IMR-90 (cell line): ENCODE measurements around the gene GAS6. TPM values are rescaled to one million over a fixed set of nuclear protein-coding genes. Genes with fewer than 3 reads are reported as not detected.

Source experiments
- ATAC-seq: fragments of 200-7000 bp; cut with Tn5 transposase; 2 replicates; pipeline ENCODE4 v1.9.1; 2020; ENCODE audit warnings: low read depth, mild to moderate bottlenecking, moderate library complexity
- BruUV-seq: library from RNA; stranded (reverse); fragments of 400-500 nt; replicated peaks from 2 replicates; lab custom pipeline; 2021; lab: Mats Ljungman, UMichigan
- CTCF ChIA-PET: fragments of 300-600 bp; formaldehyde crosslinking; extraction: SDS; loops from one replicate; lab custom pipeline; 2021; ENCODE audit warnings: antibody characterized with exemption; lab: Yijun Ruan, JAX
- POLR2A ChIA-PET: fragments of 300-600 bp; sonication (Branson Sonifier 250); formaldehyde crosslinking; loops from one replicate; lab custom pipeline; 2022; ENCODE audit warnings: antibody characterized with exemption; ENCODE audit not compliant: unreplicated experiment; lab: Charles Lee
- DNase-seq: peaks from one replicate; pipeline ENCODE4 v3.0.0; 2013
- H2AFZ ChIP-seq: replicated peaks from 2 replicates; pipeline ENCODE3; 2013; ENCODE audit warnings: low read length, mild to moderate bottlenecking; ENCODE audit not compliant: poor library complexity
- H2AK5ac ChIP-seq: 2 replicates; pipeline ENCODE4 v1.6.1; 2013; ENCODE audit warnings: low read depth, low read length, inconsistent platforms
- H2AK9ac ChIP-seq: replicated peaks from 2 replicates; pipeline ENCODE3; 2013; ENCODE audit warnings: mild to moderate bottlenecking, low read depth, low read length, moderate library complexity; ENCODE audit not compliant: poor library complexity
- H2BK120ac ChIP-seq: 2 replicates; pipeline ENCODE4 v1.6.1; 2013; ENCODE audit warnings: low read depth, low read length, inconsistent platforms
- H2BK15ac ChIP-seq: 3 replicates; pipeline ENCODE4 v1.6.1; 2013; ENCODE audit warnings: low read depth, low read length, inconsistent platforms
- H2BK20ac ChIP-seq: 2 replicates; pipeline ENCODE4 v1.6.1; 2013; ENCODE audit warnings: low read depth, mild to moderate bottlenecking, inconsistent platforms, low read length, moderate library complexity
- H2BK5ac ChIP-seq: 2 replicates; pipeline ENCODE4 v1.6.1; 2013; ENCODE audit warnings: mild to moderate bottlenecking, low read depth, low read length, inconsistent platforms; ENCODE audit not compliant: poor library complexity, severe bottlenecking
- H3K14ac ChIP-seq: replicated peaks from 2 replicates; pipeline ENCODE4 v1.6.1; 2013; ENCODE audit warnings: low read depth, low read length, inconsistent platforms
- H3K18ac ChIP-seq: 2 replicates; pipeline ENCODE4 v1.6.1; 2013; ENCODE audit warnings: low read depth, low read length, control low read depth
- H3K23ac ChIP-seq: 2 replicates; pipeline ENCODE4 v1.6.1; 2013; ENCODE audit warnings: low read depth, low read length, inconsistent platforms
- H3K27ac ChIP-seq: 2 replicates; pipeline ENCODE4 v1.5.1; 2013; ENCODE audit warnings: mild to moderate bottlenecking, control low read depth, low read length; ENCODE audit not compliant: insufficient read depth
- H3K27me3 ChIP-seq: 2 replicates; pipeline ENCODE4 v1.6.1; 2013; ENCODE audit warnings: low read length; ENCODE audit not compliant: control insufficient read depth, insufficient read depth
- H3K36me3 ChIP-seq: 2 replicates; pipeline ENCODE4 v1.6.1; 2013; ENCODE audit warnings: low read length, mixed read lengths; ENCODE audit not compliant: control insufficient read depth, insufficient read depth
- H3K4ac ChIP-seq: 2 replicates; pipeline ENCODE4 v1.6.1; 2013; ENCODE audit warnings: low read depth, low read length, inconsistent platforms
- H3K4me1 ChIP-seq: 2 replicates; pipeline ENCODE4 v1.6.1; 2013; ENCODE audit warnings: low read length, mixed read lengths; ENCODE audit not compliant: control insufficient read depth, insufficient read depth
- H3K4me2 ChIP-seq: 2 replicates; pipeline ENCODE4 v1.6.1; 2013; ENCODE audit warnings: low read depth, mild to moderate bottlenecking, control low read depth, low read length, moderate library complexity
- H3K4me3 ChIP-seq: 2 replicates; pipeline ENCODE4 v1.5.1; 2013; ENCODE audit warnings: low read depth, mild to moderate bottlenecking, control low read depth, low read length, moderate library complexity; ENCODE audit not compliant: insufficient read depth
- H3K56ac ChIP-seq: 2 replicates; pipeline ENCODE4 v1.6.1; 2013; ENCODE audit warnings: low read length, inconsistent platforms; ENCODE audit not compliant: insufficient read depth; ENCODE audit errors: extremely low read depth
- H3K79me1 ChIP-seq, 2 experiments: 2 replicates each; pipeline ENCODE4 v1.6.1; 2013; ENCODE audit warnings: low read length in 2 of 2, inconsistent platforms in 1 of 2, low read depth in 1 of 2
- H3K9ac ChIP-seq: 2 replicates; pipeline ENCODE4 v1.6.1; 2013; ENCODE audit warnings: low read depth, low read length, control low read depth
- H3K9me1 ChIP-seq: 2 replicates; pipeline ENCODE4 v1.6.1; 2013; ENCODE audit warnings: low read length, inconsistent platforms; ENCODE audit not compliant: insufficient read depth
- H3K9me3 ChIP-seq: 2 replicates; pipeline ENCODE4 v1.6.1; 2013; ENCODE audit warnings: low read length; ENCODE audit not compliant: control insufficient read depth, insufficient read depth
- H4K20me1 ChIP-seq: 2 replicates; pipeline ENCODE4 v1.6.1; 2013; ENCODE audit warnings: low read length, inconsistent platforms; ENCODE audit not compliant: insufficient read depth
- H4K5ac ChIP-seq: 2 replicates; pipeline ENCODE4 v1.6.1; 2013; ENCODE audit warnings: mild to moderate bottlenecking, low read depth, low read length, control low read depth
- H4K8ac ChIP-seq, 2 experiments: 2 replicates each; pipeline ENCODE4 v1.6.1; 2013; ENCODE audit warnings: low read depth in 2 of 2, low read length in 2 of 2, control low read depth in 1 of 2, inconsistent platforms in 1 of 2
- H4K91ac ChIP-seq: 2 replicates; pipeline ENCODE4 v1.6.1; 2013; ENCODE audit warnings: low read depth, low read length, inconsistent platforms; ENCODE audit not compliant: insufficient read depth
- BHLHE40 ChIP-seq: fragments of 150-350 bp; IDR thresholded peaks from 2 replicates; pipeline ENCODE4 v1.6.1; 2016; ENCODE audit warnings: mild to moderate bottlenecking, low read depth, low read length
- CTCF ChIP-seq: conservative IDR thresholded peaks from 2 replicates; pipeline ENCODE4 v1.5.1; 2012; ENCODE audit warnings: mild to moderate bottlenecking, low read depth, low read length, improper control_type of control experiment
- RCOR1 ChIP-seq: IDR thresholded peaks from 2 replicates; pipeline ENCODE4 v1.6.1; 2012; ENCODE audit warnings: mild to moderate bottlenecking, low read length, improper control_type of control experiment; ENCODE audit not compliant: insufficient replicate concordance
- WGBS, 2 experiments: methylation state at CpG; one replicate each; pipeline versions ENCODE4 v1.1.5 to v1.1.7; 2013; ENCODE audit warnings: missing lambda C conversion rate in 2 of 2; ENCODE audit not compliant: insufficient read length in 1 of 2; ENCODE audit errors: extremely low coverage in 2 of 2; 5-methylcytosine and 5-hydroxymethylcytosine counted together
- dilution Hi-C: fragments of 300-500 bp; cut with HindIII; formaldehyde crosslinking; loops from one replicate; pipeline ENCODE4 v1.14.3; 2018; ENCODE audit warnings: low sequenced_read_pairs; ENCODE audit not compliant: unreplicated experiment
- in situ Hi-C: fragments of 300-500 bp; cut with MboI; formaldehyde crosslinking; loops from 3 replicates; pipeline ENCODE4 v1.14.3; 2019; ENCODE audit warnings: low sequenced_read_pairs, inconsistent platforms, mixed read lengths
- intact Hi-C: fragments of 100-400 bp; cut with micrococcal nuclease; formaldehyde crosslinking; loops from 2 replicates; pipeline ENCODE4 v1.10.0; 2022
- polyA plus RNA-seq, 3 experiments: library from polyadenylated mRNA; depleted of rRNA; stranded (reverse); fragments of >200 nt; gene quantifications; 2 replicates each; pipeline ENCODE4 v1.2.3, GENCODE V29; 2012; ENCODE audit warnings: low replicate concordance in 1 of 3
- total RNA-seq: library from RNA; depleted of rRNA; stranded (reverse); fragments of >200 nt; gene quantifications from 2 replicates; pipeline ENCODE4 v1.2.3, GENCODE V29; 2012

GAS6 gene
- total and polyA plus RNA-seq, 2 of the 4 experiments (the other 2 are of a cell fraction): 220 to 823 TPM

- POLR2A ChIA-PET: no interaction called here
- dilution Hi-C loops: no loop called here
- H3K36me3 ChIP-seq: no peaks in the 10 kb centered on the region
- TF ChIP-seq CTCF (no peak), RCOR1 (no peak), BHLHE40 (no peak)
- H3K79me1 ChIP-seq: no peaks in the 10 kb centered on the region
- no peak overlapping the region for H3K27ac ChIP-seq
- WGBS, 2 experiments: 87% methylated on average over 12 of the region's 33 CpGs; no CpG with 5 or more reads in 1 of the 2 experiments
- CTCF ChIA-PET: no interaction called here
- intact Hi-C loops: no loop called here
- peaks cover 9% of the 10 kb centered on the region; the same call in 1 of the 2 replicates for H3K9me1 ChIP-seq
- H2BK20ac ChIP-seq: no peak overlapping the region
- no TSS peak for BruUV-seq
- ATAC-seq (no peak), DNase-seq (no peak)
- H2BK120ac ChIP-seq: no peak overlapping the region
- H3K56ac ChIP-seq: no peak overlapping the region
- no peak overlapping the region for H2BK5ac ChIP-seq
- H3K9me3 ChIP-seq: no peaks in the 10 kb centered on the region
- H3K23ac ChIP-seq: no peak overlapping the region
- no peak overlapping the region for H3K9ac ChIP-seq
- H2AK9ac ChIP-seq: no peak overlapping the region
- H2BK15ac ChIP-seq: no peak overlapping the region; the same call in 2 of the 3 replicates
- H4K91ac ChIP-seq: no peak overlapping the region
- no peaks in the 10 kb centered on the region; the same call in 1 of the 2 replicates for H4K20me1 ChIP-seq
- no peak overlapping the region for H3K18ac ChIP-seq
- in situ Hi-C loops: no loop called here
- peaks cover 3% of the 10 kb centered on the region; the same call in 1 of the 2 replicates for H3K4me1 ChIP-seq
- no peak overlapping the region for H3K14ac ChIP-seq
- H2AFZ ChIP-seq: no peak overlapping the region
- no peak overlapping the region for H4K8ac ChIP-seq
- no peak overlapping the region for H3K4me2 ChIP-seq
- no peak overlapping the region for H3K4ac ChIP-seq
- peaks cover 27% of the 10 kb centered on the region for H3K27me3 ChIP-seq
- H2AK5ac ChIP-seq: no peak overlapping the region; the same call in 1 of the 2 replicates
- no peak overlapping the region for H4K5ac ChIP-seq
- no peak overlapping the region for H3K4me3 ChIP-seq
Observed at GRCh38 chr13:113792886-113793717, 70.8 kb downstream of the GAS6 start.
